HG03060 (cell line): ENCODE measurements around the gene SHROOM2.

ENCODE experiments used
- ATAC-seq: cut with Tn5 transposase; IDR thresholded peaks from one replicate; pipeline ENCODE4 v1.9.1; 2021; ENCODE audit warnings: low read depth, moderate number of reproducible peaks; ENCODE audit not compliant: unreplicated experiment

Gene SHROOM2

DNA sequence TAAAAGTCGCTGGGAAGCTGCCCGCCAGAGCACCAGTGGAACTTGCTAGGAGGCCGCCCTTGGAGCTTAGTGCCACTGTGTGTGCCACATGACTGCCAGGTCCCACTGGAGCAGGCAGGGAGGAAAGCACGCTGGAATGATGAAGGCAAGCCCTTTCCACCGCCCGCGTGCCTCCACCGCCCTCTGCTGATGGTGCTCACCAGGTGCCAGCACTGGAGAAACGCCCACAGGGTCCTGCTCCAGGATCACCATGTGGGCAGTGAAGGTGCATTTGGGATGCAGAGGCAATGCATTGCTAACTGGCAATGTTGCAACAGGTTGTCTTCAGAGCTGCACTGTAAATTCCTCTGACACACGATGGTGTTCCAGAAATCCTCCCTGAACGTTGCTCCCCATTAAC is 76.3 kb downstream of the SHROOM2 start:
- ATAC-seq = no peak

DNA sequence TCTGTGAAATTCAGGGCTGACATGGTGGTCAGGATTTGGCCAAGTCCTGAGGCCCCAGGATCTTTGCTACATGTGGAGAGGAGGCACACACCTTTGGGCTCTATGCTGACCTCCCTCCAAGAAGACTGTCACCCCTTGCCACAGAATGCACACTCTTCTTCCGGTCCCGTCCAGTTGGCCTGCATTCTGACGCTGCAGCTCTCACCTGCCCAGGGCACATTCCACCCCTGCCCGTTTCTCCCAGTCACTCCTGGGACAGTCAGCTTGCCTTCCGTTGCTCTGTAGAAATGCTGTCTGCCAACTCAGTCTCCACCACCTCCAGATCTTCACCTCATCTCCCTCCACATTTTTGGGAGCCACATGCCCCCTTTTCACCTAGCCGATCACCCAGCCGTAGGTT is 76.7 kb downstream of the SHROOM2 start:
- ATAC-seq = no peak

DNA sequence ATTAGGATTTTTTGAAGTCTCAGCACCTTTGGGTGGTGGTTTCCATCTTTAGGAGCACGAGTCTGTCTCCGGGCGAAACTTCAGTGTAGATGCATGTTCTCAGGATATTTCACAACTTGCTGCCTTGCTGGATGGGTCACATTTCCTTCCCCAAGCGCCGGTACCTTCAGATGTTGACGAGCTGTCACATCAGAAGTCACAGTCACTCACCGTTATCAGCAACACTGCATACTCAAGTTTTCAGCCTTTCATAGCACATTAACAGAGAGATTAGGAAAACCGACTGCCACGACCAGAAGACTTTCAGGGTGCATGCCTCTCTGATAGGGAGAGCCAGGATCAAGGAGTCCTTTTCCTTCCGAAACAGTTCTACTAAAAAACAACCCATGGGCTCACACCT is 77.8 kb downstream of the SHROOM2 start:
- no peak for ATAC-seq

DNA sequence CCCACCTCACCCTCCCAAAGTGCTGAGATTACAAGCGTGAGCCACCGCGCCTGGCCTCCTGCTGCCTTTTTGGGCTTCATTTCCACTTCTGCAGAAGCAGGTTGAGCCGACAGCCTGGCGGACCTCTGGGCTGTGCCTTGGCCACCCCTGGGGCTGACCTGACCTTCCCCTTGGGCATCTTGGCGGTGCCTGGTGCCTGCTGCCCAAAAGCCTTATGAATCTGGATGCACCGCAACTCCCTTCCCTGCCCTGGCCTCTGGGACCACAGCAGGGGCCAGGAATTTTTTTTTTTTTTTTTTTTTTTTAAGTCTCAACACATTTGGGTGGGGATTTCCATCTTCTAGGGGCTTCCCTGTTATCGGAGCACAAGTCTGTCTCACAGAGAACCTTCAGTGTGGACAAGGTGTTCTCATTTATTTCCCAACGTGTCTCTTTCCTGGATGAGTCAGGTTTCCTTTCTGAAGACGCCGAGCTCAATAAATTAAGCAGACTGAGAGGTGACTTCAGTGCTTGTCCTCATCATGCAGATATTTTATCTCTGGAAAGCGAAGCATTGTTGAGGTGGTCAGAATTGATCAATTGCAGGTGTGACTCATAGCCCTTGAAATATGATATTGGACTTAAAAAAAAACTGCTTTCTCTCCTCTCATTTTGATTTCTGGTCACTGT is 79.7 kb downstream of the SHROOM2 start:
- ATAC-seq = no peak

DNA sequence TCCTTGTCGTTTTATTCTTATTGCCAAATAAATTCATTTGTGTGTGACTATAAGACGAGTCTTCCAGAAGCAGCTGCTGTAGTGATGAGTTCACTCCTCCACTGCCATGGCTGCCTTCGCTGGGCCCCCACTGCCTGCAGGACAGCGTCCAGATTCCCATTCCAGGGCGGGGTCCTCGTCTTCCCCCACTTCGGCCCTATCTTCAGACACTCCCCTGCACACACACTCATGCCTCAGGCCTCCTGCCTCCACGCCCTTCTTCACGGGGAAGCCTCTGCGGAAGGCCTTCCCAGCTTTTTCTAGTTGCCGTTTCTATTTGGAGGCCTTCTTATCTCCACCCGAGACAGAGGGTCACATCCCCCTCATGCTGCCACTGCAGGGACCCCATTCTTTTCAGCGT is 80.4 kb downstream of the SHROOM2 start:
- ATAC-seq = no peak

DNA sequence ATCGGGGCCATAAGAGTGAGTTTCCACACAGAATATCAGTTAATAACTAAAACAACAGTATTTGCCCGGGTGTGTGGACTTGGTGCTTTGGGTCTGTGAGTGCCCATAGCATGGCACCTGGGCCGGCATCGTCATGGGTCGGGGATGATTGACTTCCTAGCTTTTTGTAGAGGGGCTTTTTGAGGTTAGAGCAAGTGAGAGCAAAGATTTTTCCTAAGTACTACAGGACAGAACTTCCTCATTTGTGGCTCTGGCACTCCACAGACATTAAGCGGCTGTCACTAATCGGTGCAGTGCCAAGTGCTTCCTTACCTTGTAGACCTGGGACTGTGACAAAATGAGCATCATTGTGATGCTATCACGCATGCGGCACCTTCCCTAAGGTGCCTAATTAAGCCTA is 81.0 kb downstream of the SHROOM2 start:
- no peak for ATAC-seq

DNA sequence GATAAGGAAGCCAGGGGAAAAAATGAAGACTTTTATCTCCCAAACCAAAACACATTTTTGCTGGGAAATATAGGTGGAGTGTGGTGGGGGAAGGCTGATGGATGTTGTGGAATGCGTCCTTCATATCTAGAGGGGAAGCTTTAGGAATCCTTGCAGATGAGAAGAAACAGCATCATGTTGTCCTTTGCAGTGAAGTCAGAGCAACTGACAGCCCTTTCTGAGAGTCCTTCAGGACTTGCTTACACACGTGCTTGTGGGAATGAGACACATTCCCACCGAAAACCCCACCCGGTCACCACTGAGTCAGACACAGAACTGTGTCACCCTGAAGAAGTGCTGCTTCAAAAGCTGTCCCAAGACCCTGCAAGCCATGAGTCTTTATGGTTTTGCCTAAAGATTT is 81.5 kb downstream of the SHROOM2 start:
- ATAC-seq = no peak

DNA sequence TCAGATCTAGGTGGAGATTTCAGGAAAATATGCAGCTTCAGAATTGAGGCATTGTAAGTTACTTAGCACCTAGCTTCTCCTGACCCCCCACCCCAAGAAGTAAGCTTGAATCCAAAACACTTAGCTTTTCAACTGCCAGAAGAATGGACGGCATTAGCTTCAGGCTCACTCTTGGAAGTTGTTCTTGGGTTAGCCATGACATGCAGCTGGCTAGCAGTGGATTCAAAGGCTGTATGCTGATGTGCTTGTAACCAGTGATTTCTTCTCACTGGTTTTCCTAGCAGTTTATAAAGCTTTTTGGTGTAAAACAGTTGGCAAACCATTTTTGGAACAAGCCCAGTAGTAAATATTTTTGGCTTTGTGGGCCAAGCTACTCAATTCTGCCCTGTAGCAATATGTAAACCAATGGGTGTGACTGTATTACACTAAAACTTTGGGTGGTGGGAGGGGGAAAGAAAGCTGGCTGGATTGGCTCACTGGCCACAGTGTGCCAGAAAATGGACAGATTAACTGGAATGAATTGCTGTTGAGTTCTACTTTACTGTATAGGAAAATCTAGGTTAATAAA is 85.6 kb downstream of the SHROOM2 start:
- ATAC-seq = no peak

DNA sequence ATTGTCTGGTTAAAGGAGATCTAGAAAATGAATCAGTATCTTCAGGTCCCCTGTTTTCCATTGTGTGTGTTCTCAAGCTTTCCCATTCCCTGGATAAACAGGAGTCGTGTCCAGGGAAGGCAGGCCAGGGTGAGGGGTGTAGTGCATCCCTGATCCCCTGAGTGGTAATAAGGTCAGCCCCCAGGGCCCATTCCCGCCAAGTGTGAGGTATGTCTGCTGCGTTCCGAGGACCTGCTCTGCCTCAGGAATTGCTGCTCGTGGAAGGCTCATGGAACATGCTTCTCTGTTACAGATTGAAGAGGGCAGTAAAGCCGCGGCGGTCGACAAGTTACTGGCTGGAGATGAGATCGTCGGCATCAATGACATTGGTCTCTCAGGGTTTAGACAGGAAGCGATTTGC is 87.1 kb downstream of the SHROOM2 start:
- ATAC-seq = no peak

DNA sequence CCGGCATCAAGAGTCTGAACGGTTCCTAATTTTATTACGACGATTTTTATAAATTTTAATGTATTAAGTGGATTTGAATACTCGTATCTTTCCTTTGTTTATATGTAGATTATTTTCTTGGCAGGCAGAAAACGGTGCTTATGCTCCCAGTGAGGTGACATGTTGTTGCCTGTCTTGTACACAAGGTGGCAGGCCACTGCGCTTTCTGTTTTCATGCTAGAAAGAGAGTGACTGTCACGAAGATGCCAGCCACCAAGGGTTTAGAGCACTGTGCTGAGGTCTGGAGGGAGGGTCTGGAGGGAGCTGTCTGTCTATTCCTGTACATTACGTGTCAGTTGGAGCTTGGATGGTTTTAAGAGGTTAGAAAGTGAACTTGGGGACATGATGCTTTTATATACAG is 87.7 kb downstream of the SHROOM2 start:
- ATAC-seq = no peak

DNA sequence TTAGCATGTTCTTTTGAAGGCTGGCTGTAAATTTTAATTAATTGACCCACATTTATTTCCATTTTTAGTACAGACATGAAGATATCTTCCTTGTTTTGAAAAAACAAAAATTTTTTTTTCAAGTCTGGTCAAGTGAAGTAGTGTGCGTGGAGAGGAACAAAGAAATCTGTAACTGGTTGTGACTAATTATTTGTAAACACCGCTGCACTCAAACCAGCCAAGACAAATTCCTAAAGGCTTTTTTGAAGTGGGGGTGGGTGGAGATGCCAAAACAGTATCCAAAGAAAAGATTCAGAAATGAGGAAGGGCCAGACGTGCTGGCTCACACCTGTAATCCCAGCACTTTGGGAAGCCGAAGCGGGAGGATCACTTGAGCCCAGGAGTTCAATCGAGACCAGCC is 88.3 kb downstream of the SHROOM2 start:
- no peak for ATAC-seq

DNA sequence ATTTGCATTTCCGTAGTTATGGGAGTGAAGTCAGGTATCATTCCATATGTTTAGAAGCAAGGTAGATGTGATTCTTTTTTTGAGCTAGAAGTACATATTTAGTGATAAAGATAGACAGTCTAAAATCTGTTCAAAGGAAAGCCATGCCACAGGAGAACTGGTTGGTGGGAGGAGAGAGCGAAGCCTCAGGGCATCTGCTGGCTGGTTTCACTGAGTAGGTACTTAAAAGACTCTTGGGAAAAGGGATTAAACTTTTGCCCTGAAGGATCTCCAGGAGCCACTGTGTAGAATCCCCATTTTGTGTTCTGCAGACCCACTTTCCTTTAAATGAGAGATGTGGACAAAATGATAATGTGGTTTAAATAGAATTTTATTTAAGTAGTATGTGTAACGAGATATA is 89.6 kb downstream of the SHROOM2 start:
- no peak for ATAC-seq

DNA sequence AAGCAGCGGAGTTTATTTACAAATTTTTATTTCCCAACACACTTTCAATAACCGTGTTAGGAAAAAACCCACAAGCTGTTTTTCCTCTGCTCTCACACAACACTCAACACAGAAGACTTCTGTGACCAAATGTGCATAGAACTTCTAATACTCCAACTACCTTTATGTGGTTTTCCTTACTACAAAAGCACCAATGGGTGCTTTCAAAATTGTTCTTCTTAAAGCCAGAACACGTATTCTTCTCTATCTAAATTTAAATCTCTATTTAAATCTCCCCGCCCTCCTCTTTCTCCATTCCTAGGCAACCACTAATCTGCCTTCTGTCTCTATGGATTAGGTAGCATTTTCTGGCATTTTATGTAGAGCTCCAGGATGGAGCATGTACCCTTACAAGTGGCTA is 90.0 kb downstream of the SHROOM2 start:
- no peak for ATAC-seq

DNA sequence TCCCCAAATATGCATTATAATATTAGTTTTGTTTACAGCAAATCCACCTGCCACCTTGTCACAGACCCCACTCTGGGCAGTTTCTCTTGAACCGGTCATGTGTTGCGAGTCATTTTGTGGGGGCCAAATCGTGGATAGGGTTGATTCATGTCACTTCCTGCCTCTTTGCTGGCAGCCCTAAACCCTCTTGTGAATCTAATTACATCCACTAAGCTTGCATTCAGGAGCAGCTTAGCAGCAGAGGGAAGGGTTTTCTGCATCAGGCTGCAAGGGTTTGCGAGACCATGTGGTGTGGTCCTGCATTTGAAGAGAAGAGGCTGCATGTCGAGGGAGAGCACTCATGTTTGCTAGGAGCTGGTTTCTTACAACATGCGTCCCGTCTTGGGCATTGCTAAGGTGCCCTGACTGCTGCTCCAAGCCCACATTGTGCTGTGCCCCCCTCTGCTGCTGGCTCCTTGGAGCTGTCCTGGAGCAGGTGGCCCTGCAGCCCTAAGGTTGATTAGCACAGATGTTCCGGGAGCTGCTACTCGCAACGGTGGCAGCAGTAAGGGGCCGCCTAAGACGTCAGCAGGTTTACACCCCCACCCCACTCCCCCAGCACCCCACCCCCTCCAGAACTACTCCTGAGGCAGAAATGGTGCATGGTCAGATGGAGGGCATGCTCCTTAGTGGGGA is 92.1 kb downstream of the SHROOM2 start:
- no peak for ATAC-seq

DNA sequence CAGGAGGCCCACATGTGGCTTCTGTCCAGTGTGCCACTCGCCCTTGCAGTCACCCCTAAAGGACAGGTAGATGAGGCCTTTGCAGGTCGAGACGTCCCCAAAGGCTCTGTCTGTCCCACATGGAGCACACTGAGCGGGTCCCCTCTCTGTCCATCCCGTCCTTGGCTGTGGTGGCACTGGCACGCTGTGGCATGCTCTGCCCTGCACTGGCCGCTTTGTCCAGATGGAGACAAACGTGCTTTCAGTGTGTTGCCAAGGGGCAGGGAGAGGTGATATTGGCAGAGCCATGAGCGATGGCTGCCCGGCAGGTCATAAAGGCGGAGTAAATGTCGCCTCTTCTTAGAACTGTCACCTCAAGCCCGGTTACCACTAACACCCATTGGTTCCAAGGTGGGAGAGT is 94.0 kb downstream of the SHROOM2 start:
- ATAC-seq = no peak

DNA sequence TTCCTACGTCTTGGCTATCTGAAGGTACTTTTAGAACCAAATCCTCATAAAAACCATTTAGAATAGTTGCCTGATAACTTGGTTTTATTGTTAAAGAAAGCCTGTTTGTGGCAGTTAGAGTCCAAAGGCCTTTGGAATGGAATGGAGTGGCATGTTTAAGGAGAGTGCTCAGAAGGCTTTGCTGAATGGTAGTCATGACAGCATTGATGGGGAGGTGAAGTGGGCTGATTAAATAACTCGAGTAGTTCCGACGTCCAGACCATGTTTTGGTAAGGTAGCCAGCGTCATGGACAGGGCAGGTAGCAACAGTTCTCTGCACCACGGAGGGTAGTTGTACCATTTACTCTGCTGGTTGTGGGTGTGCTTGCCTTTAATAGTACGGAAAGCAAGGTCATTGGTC is 94.6 kb downstream of the SHROOM2 start:
- ATAC-seq = no peak

DNA sequence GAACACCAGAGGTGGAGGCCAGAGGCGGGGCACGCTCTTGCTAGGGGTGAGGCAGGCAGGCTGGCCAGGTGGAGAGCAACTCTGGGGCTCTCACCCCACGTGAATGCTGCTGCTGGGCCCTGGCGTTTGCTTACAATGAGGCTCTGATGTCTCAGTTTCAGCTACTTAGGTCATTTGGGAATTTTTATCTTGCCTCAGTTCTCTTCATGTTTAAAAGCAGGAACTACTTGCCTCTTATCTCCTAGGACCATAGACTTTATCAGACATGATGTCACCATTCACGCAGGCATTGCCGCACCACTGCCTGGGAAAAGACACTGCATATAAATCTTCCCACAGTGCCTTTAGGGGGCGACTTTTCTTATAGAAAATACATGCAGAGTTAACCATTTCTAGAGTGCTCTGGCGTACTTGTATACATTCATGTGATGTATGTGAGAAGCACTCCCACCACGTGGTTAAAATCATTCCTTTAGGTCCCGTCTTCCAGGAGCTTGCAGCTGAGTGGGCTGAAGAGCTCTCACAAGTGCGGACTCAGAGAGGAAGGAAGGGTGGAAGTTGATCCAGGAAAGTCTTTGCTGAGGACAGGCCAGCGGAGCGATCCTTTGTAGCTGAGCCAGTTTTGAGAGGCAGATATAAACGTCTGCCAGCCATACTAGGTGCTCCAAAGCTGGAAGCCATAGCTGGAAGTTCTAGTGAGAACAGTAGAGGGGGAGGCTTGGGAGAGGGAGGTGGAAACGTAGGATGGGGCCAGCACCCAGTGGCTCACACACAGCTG is 96.6 kb downstream of the SHROOM2 start:
- ATAC-seq = no peak

DNA sequence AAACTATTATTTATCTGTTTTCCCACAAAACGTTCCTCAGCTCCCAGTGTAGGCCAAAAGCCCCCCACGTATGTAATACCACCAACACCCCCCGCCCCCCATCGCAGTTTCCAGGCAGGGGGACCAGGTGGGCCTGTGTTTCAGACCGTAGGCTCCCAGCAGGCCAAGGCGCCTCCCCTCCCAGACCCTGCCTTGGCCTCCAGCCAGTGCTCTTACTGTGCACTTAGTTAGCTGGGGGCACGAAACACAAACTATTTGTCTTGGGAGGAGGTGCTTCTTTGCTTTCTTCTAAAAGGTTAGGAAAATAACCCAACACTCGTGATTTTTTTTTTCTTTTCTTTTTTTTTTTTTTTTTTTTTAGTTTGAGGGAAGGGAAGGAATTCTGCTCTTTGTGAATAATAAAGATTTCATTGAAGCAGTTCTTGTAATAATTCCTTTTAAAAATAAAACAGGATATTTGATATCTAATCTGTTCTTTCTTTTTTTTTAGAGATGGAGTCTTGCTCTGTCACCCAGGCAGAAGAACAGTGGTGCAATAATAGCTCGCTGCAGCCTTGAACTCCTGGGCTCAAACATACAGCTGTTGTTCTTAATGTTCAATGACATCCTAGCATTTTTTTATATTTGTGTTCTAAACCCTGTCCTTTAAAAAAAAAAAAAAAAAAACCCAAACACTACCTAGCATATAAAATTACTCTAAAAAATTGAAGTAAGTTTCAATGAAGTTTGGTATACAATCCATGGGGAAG is 98.0 kb downstream of the SHROOM2 start:
- no peak for ATAC-seq

DNA sequence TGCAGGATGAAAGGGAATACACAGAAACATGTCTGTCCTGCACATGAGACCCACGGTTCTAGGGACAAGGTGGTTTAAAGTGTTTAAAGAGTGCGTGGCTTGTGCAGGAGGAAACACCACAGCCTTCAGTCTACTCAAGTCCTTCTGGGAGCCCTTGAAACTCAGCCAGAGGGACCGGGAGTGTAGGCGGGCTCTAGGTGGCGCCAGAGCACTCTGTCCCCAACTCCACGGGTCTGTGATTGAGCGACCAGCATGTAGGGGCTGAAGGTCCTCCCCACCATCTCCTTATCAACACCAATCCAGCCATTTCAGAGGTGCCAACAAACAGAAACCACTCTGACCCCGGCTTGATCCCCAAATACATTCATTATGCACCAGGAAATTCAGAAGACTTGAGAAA is 98.9 kb downstream of the SHROOM2 start:
- ATAC-seq = no peak

DNA sequence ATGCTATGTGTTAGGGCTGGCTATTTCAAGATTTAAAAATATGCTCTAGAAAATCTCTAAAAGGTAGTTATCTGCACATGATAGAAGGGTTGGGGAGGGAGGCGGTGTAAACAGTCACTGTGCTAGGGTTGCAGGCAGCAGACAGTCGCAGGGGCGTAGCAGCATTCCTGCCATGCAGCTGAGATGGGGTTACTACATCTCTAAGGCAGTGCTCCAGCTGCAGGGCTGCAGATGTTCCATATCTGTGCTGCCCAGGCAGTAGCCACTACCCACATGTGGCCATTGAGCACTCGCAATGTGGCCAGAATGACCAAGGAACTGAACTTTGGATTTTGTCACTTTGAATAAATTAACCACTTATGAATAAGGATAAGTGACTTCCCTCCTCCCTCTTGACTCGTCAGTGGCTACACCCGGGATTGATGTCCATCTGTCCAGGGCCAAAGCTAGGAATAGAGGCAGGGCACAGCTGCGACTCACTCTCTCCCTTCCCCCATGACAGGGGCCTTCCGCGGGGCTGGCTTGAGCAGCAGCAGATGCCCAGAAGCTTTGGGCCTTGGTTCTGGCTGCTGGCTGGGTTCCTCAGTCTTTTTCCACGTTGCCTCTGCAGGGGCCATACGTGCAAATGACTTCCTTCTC is 101.5 kb downstream of the SHROOM2 start:
- no peak for ATAC-seq
